Measurements from ENCODE around the gene OVOL2.

The OVOL2 gene

DNA sequence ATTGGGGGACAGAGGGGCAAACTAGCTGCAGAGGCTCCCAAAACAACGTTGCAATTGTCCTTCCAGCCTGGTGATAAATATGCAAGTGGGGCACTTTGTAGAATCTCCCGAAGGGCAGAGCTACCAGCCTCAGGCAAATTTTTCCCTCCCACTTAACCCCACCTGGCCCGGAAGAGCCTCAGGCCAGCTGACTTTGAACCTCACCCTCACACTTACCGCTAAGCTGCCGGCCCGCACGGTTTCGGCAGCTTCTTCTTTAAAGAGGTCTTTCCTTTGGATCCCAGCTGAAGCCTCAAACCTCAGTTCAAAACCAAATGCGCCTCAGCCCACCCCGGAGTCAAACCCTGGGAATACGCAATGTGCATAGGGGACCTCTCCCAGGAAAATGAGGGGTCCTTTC lies 2.5 kb downstream of the OVOL2 start:
- Histone ChIP-seq H3K4me1 (ENCODE audit: low read depth, poor library complexity, severe bottlenecking) (no peaks in the 10 kb centered on the region), H3K36me3 (ENCODE audit: insufficient read depth) (no peaks in the 10 kb centered on the region), H3K27me3 (ENCODE audit: insufficient read depth, low read depth) (no peaks in the 10 kb centered on the region), H3K27ac (no peak overlapping the region), H4K20me1 (ENCODE audit: insufficient read depth) (no peaks in the 10 kb centered on the region), H3K9ac (no peak overlapping the region), H2AFZ (ENCODE audit: low read depth) (no peak overlapping the region), H3K4me3 (IDR thresholded peaks at IDR 0.05; ENCODE audit: insufficient read depth, low read depth, low read length) (no peak overlapping the region), H3K79me2 (ENCODE audit: insufficient read depth, low read depth) (no peaks in the 10 kb centered on the region), H3K4me2 (no peak overlapping the region)
- TF ChIP-seq, protein P1, sequence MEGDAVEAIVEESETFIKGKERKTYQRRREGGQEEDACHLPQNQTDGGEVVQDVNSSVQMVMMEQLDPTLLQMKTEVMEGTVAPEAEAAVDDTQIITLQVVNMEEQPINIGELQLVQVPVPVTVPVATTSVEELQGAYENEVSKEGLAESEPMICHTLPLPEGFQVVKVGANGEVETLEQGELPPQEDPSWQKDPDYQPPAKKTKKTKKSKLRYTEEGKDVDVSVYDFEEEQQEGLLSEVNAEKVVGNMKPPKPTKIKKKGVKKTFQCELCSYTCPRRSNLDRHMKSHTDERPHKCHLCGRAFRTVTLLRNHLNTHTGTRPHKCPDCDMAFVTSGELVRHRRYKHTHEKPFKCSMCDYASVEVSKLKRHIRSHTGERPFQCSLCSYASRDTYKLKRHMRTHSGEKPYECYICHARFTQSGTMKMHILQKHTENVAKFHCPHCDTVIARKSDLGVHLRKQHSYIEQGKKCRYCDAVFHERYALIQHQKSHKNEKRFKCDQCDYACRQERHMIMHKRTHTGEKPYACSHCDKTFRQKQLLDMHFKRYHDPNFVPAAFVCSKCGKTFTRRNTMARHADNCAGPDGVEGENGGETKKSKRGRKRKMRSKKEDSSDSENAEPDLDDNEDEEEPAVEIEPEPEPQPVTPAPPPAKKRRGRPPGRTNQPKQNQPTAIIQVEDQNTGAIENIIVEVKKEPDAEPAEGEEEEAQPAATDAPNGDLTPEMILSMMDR (conservative IDR thresholded peaks at IDR 0.05; ENCODE audit: low read depth, low read length): no peak

DNA sequence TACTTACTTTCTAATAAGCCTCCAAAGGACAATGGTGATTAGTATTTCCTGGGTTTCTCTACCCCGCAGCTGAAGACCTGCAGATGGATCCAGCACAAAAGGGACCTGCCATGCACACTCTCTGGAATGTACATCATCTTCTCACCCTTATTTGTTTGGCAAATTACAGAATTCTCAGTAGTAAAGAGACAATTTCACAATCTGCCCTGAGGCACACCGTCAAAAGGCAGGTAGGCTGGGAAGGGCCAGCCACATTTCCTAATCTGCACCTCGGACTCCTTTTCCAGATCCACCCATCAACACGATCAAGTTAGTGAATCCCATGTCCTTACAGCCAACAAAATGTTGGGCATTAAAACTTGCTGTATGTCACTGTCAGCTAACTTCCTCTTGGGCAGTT lies 4.9 kb downstream of the OVOL2 start:
- TF ChIP-seq, protein P1 (conservative IDR thresholded peaks at IDR 0.05; ENCODE audit: low read depth, low read length): no peak
- Histone ChIP-seq H3K79me2 (ENCODE audit: insufficient read depth, low read depth) (no peaks in the 10 kb centered on the region), H3K36me3 (ENCODE audit: insufficient read depth) (no peaks in the 10 kb centered on the region), H3K27me3 (ENCODE audit: insufficient read depth, low read depth) (no peaks in the 10 kb centered on the region), H3K4me3 (IDR thresholded peaks at IDR 0.05; ENCODE audit: insufficient read depth, low read depth, low read length) (no peak overlapping the region), H4K20me1 (ENCODE audit: insufficient read depth) (no peaks in the 10 kb centered on the region), H2AFZ (ENCODE audit: low read depth) (no peak overlapping the region), H3K4me1 (ENCODE audit: low read depth, poor library complexity, severe bottlenecking) (no peaks in the 10 kb centered on the region), H3K27ac (no peak overlapping the region), H3K9ac (no peak overlapping the region), H3K4me2 (no peak overlapping the region)

DNA sequence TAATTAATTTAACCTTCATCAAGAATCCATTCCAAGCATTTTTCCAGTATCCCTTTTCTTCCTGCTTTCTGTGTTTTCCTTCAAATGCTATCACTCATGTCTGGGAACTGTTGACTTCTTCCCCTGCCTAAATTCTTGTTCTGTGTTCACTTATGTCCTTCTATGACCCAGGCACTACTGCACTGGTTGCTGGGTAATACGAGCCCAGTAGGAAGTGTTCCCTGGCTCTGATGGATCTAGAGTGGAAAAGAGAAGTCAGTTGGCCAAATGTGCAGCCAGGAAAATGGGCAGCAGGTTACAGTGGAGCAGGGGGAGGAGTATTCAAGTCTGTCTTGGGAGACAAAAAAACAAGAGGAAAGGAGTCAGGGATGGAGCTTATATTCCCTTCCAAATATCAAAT lies 7.1 kb downstream of the OVOL2 start:
- TF ChIP-seq, protein P1 (conservative IDR thresholded peaks at IDR 0.05; ENCODE audit: low read depth, low read length): no peak
- H3K27ac ChIP-seq: no peak overlapping the region
- H3K27me3 ChIP-seq (ENCODE audit: insufficient read depth, low read depth): no peaks in the 10 kb centered on the region
- H3K4me3 ChIP-seq (IDR thresholded peaks at IDR 0.05; ENCODE audit: insufficient read depth, low read depth, low read length): no peak overlapping the region
- H3K9ac ChIP-seq: no peak overlapping the region
- no peaks in the 10 kb centered on the region for H4K20me1 ChIP-seq (ENCODE audit: insufficient read depth)
- no peaks in the 10 kb centered on the region for H3K79me2 ChIP-seq (ENCODE audit: insufficient read depth, low read depth)
- H3K36me3 ChIP-seq (ENCODE audit: insufficient read depth): no peaks in the 10 kb centered on the region
- H2AFZ ChIP-seq (ENCODE audit: low read depth): no peak overlapping the region
- H3K4me1 ChIP-seq (ENCODE audit: low read depth, poor library complexity, severe bottlenecking): no peaks in the 10 kb centered on the region
- H3K4me2 ChIP-seq: no peak overlapping the region

DNA sequence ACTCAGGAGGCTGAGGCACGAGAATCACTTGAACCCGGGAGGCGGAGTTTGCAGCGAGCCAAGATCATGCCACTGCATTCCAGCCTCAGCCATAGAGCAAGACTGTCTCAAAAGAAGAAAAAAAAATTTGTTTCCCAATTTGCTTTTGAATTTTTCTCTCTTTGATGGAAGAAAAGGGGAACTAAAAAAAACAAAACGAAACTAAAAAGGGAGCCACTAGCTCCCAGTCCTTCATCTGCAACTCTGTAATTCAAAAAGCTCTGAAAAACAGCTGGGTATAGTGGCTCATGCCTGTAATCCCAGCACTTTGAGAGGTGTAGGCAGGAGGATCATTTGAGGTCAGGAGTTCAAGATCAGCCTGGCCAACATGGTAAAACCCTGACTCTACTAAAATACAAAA lies 9.5 kb downstream of the OVOL2 start:
- Histone ChIP-seq H3K9ac (no peak overlapping the region), H3K79me2 (ENCODE audit: insufficient read depth, low read depth) (no peaks in the 10 kb centered on the region), H3K27ac (no peak overlapping the region), H2AFZ (ENCODE audit: low read depth) (no peak overlapping the region), H3K4me2 (no peak overlapping the region), H3K27me3 (ENCODE audit: insufficient read depth, low read depth) (no peaks in the 10 kb centered on the region), H3K4me1 (ENCODE audit: low read depth, poor library complexity, severe bottlenecking) (no peaks in the 10 kb centered on the region), H4K20me1 (ENCODE audit: insufficient read depth) (no peaks in the 10 kb centered on the region), H3K36me3 (ENCODE audit: insufficient read depth) (no peaks in the 10 kb centered on the region), H3K4me3 (IDR thresholded peaks at IDR 0.05; ENCODE audit: insufficient read depth, low read depth, low read length) (no peak overlapping the region)
- TF ChIP-seq, protein P1 (conservative IDR thresholded peaks at IDR 0.05; ENCODE audit: low read depth, low read length): no peak

DNA sequence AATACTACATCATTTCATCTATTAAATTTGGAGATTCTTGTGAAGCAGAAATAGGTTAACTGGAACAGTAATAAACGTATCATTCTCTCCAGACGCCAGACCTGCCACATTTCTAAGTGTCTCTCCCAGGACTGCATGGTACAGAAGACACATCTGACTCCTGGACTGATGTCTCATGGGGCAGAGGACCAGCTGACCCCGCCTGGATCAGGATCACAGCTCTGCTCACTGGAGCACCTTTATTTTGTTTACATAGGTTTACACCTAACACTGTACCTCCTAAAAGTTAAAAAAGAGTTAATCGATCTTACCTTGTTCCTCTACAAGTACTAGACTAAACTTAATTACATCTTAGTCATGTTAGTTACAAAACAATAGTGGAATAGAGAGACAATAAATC lies 11.2 kb downstream of the OVOL2 start:
- H4K20me1 ChIP-seq (ENCODE audit: insufficient read depth): no peaks in the 10 kb centered on the region
- H3K27ac ChIP-seq: no peak overlapping the region
- no peaks in the 10 kb centered on the region for H3K79me2 ChIP-seq (ENCODE audit: insufficient read depth, low read depth)
- no peak overlapping the region for H3K4me2 ChIP-seq
- TF ChIP-seq, protein P1 (conservative IDR thresholded peaks at IDR 0.05; ENCODE audit: low read depth, low read length): no peak
- H3K4me3 ChIP-seq (IDR thresholded peaks at IDR 0.05; ENCODE audit: insufficient read depth, low read depth, low read length): no peak overlapping the region
- H3K9ac ChIP-seq: no peak overlapping the region
- no peaks in the 10 kb centered on the region for H3K4me1 ChIP-seq (ENCODE audit: low read depth, poor library complexity, severe bottlenecking)
- H3K36me3 ChIP-seq (ENCODE audit: insufficient read depth): no peaks in the 10 kb centered on the region
- H3K27me3 ChIP-seq (ENCODE audit: insufficient read depth, low read depth): no peaks in the 10 kb centered on the region
- no peak overlapping the region for H2AFZ ChIP-seq (ENCODE audit: low read depth)
